Measurements from ENCODE around the gene IFI35.
"Not testable (repeated sequence)": the region's sequence is repeated elsewhere in the genome, so short reads cannot be mapped to it uniquely, and the experiment has no call there.

IFI35 gene

GRCh38 chr17:42997984-42998938, 8.3 kb upstream of the IFI35 start, which contains the start of gene RPL27:
RPL27 (plus strand) TSS chr17:42998419; CDS start chr17:42998751, 332 bp downstream.
- peak; percentile 99 for DNase-seq (ENCODE audit: low spot score)

GRCh38 chr17:42999003-42999525, 7.5 kb upstream of the IFI35 start:
- DNase-seq (ENCODE audit: low spot score): no peak

- not testable (repeated sequence) for DNase-seq (ENCODE audit: low spot score)
Observed at GRCh38 chr17:43000894-43001293, 5.7 kb upstream of the IFI35 start.

- DNase-seq (ENCODE audit: low spot score): no peak
Observed at GRCh38 chr17:43003542-43004172, 2.9 kb upstream of the IFI35 start.

GRCh38 chr17:43010667-43011308, 4.2 kb downstream of the IFI35 start:
- no peak for DNase-seq (ENCODE audit: low spot score)

- no peak for DNase-seq (ENCODE audit: low spot score)
Observed at GRCh38 chr17:43011728-43012472, 5.3 kb downstream of the IFI35 start.

- no peak for DNase-seq (ENCODE audit: low spot score)
Observed at GRCh38 chr17:43013296-43013695, 6.7 kb downstream of the IFI35 start.

GRCh38 chr17:43014020-43014648, 7.5 kb downstream of the IFI35 start:
- no peak for DNase-seq (ENCODE audit: low spot score)

GRCh38 chr17:43014649-43015542, 8.3 kb downstream of the IFI35 start:
- DNase-seq (ENCODE audit: low spot score): no peak

- DNase-seq (ENCODE audit: low spot score): no peak
Observed at GRCh38 chr17:43015579-43015978, 9.0 kb downstream of the IFI35 start.

GRCh38 chr17:43016216-43016615, 9.6 kb downstream of the IFI35 start:
- DNase-seq (ENCODE audit: low spot score): no peak

- DNase-seq (ENCODE audit: low spot score): no peak
Observed at GRCh38 chr17:43018008-43018853, 11.6 kb downstream of the IFI35 start.

GRCh38 chr17:43018932-43019331, 12.3 kb downstream of the IFI35 start:
- DNase-seq (ENCODE audit: low spot score): no peak

GRCh38 chr17:43019418-43019817, 12.8 kb downstream of the IFI35 start:
- DNase-seq (ENCODE audit: low spot score): no peak

- no peak for DNase-seq (ENCODE audit: low spot score)
Observed at GRCh38 chr17:43020030-43020621, 13.5 kb downstream of the IFI35 start.

GRCh38 chr17:43020789-43021740, 14.5 kb downstream of the IFI35 start:
- no peak for DNase-seq (ENCODE audit: low spot score)

- DNase-seq (ENCODE audit: low spot score): peak; percentile 63
Observed at GRCh38 chr17:43021741-43022512, 15.3 kb downstream of the IFI35 start, which contains the start of gene VAT1. VAT1 (minus strand) TSS chr17:43022385; CDS start chr17:43022322, 63 bp downstream.
